ENCODE data around the gene MBOAT1.

DNA sequence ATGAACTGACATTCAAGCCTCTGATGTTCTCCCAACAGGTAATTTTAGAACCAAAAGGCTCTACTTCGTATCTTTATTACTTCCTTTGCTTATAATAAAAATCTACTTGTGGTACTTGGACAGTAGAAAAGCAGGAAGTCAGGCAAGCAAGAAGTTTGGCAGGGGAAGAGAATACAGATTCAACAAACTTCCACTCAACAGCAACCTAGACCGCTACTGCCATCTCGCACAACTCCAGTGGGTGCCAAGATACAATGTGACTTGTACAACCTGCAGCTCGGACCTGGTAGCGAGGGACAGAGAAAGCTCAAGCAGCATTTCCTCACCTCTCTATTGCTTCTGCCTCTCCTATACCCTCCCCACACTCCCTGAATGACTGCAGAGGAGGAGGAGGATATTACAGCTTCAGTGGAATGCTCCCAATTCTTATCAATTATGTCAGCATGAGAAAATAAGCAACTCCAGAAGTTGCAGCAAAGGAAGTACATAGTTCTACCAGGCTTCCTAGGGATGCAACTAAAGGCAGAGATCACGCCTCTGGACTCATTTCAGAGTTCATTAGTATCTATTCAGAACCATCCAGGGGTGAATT, 76.5 kb downstream of the MBOAT1 start:
- TF ChIP-seq, protein P1, sequence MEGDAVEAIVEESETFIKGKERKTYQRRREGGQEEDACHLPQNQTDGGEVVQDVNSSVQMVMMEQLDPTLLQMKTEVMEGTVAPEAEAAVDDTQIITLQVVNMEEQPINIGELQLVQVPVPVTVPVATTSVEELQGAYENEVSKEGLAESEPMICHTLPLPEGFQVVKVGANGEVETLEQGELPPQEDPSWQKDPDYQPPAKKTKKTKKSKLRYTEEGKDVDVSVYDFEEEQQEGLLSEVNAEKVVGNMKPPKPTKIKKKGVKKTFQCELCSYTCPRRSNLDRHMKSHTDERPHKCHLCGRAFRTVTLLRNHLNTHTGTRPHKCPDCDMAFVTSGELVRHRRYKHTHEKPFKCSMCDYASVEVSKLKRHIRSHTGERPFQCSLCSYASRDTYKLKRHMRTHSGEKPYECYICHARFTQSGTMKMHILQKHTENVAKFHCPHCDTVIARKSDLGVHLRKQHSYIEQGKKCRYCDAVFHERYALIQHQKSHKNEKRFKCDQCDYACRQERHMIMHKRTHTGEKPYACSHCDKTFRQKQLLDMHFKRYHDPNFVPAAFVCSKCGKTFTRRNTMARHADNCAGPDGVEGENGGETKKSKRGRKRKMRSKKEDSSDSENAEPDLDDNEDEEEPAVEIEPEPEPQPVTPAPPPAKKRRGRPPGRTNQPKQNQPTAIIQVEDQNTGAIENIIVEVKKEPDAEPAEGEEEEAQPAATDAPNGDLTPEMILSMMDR (CRISPR knock-in tag; IDR thresholded peaks at IDR 0.05): no peak
- TF ChIP-seq, protein P2, sequence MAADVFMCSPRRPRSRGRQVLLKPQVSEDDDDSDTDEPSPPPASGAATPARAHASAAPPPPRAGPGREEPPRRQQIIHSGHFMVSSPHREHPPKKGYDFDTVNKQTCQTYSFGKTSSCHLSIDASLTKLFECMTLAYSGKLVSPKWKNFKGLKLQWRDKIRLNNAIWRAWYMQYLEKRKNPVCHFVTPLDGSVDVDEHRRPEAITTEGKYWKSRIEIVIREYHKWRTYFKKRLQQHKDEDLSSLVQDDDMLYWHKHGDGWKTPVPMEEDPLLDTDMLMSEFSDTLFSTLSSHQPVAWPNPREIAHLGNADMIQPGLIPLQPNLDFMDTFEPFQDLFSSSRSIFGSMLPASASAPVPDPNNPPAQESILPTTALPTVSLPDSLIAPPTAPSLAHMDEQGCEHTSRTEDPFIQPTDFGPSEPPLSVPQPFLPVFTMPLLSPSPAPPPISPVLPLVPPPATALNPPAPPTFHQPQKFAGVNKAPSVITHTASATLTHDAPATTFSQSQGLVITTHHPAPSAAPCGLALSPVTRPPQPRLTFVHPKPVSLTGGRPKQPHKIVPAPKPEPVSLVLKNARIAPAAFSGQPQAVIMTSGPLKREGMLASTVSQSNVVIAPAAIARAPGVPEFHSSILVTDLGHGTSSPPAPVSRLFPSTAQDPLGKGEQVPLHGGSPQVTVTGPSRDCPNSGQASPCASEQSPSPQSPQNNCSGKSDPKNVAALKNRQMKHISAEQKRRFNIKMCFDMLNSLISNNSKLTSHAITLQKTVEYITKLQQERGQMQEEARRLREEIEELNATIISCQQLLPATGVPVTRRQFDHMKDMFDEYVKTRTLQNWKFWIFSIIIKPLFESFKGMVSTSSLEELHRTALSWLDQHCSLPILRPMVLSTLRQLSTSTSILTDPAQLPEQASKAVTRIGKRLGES (CRISPR knock-in tag; IDR thresholded peaks at IDR 0.05; ENCODE audit: borderline replicate concordance): no peak
- no peak for TF ChIP-seq POLR2AphosphoS5 (IDR thresholded peaks at IDR 0.05; ENCODE audit: low read depth, low read length)
- no peak for TF ChIP-seq KDM5B (CRISPR knock-in tag; IDR thresholded peaks at IDR 0.05; ENCODE audit: borderline replicate concordance)
- TF ChIP-seq POLR2AphosphoS2 (IDR thresholded peaks at IDR 0.05; ENCODE audit: low read depth, low read length): no peak
- no peak for TF ChIP-seq TCF12 (IDR thresholded peaks at IDR 0.05)
- TF ChIP-seq TCF12 (CRISPR knock-in tag; IDR thresholded peaks at IDR 0.05): no peak
- TF ChIP-seq ESRRA (CRISPR knock-in tag; IDR thresholded peaks at IDR 0.05; ENCODE audit: low read depth): no peak
- no peak for TF ChIP-seq SP2 (CRISPR knock-in tag; IDR thresholded peaks at IDR 0.05)
- TF ChIP-seq BHLHE40 (IDR thresholded peaks at IDR 0.05; ENCODE audit: low read length): no peak

Data from HepG2 (cell line).